ENCODE results near the gene PLRG1. TPM values are rescaled to one million over a fixed set of nuclear protein-coding genes. Genes with fewer than 3 reads are reported as not detected.

The PLRG1 gene
- total RNA-seq, 4 donors from 2014 or later = 30.3 to 42.4 (median 31.9) TPM

DNA sequence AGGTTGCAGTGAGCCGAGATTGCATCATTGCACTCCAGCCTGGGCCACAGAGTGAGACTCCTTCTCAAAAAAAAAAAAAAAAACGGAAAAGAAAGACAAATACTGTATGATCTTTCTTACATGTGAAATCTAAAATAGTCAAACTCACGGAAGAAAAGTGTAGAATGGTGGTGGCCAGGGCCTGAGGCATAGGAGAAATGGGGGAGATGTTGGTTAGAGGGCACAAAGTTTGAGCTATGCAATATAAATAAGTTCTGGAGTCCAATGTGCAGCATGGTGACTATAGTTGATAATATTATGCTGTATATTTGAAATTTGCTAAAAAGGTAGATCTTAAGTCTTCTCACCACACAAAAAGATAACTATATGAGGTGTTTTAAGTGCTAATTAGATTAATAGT lies 41.7 kb upstream of the PLRG1 start:
- 72 to 74% methylated on average over 3 of the region's 3 CpGs for WGBS, 2 donors
- no peak overlapping the region for H3K4me3 ChIP-seq (ENCODE audit: low read depth, poor library complexity, severe bottlenecking)
- intact Hi-C loops (cut with DNase I; ENCODE audit: low total_unique reads) = no loop called here
- TF ChIP-seq CTCF (IDR thresholded peaks at IDR 0.05) = no peak
- no peak for TF ChIP-seq POLR2A (IDR thresholded peaks at IDR 0.05)
- no peak for DNase-seq (ENCODE audit: low spot score in 2 of 2)

DNA sequence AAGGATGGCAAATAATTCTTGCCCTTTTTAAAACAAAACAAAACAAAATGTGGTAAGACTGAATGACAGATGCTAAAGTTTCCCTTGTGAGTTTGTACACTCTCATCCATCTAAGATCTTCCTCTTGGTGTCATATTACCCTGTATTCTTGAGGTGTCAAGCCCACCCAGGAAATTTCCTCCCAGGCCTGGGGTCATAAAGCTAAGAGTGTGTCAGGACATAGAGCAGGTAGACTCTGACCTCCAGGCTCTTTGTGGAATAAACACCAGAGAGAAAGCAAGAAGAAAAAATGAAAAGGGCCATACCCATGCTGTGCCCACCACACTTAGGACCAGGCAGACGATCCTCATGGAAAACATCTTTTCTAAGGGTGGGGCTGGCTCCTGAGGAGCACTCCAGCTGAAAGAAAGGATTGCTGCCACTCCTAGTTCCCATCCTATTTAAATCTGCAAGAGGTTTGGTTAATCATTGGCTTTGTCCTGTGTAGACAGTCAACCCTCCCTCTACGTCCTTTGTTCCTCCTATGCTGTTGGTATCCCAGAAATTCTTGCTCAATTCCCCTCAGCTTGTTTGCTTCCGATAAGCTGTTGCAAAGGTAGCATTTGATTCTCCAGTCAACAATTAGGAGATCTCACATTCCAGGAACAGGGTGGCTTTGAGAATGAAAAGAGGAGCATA lies 40.3 kb upstream of the PLRG1 start, which contains the start of gene FGA:
Gene FGA (minus strand): TSS at position 414 of the 678 bp plus-strand sequence. CDS start 55 bp downstream, at position 359.
- TF ChIP-seq CTCF (IDR thresholded peaks at IDR 0.05) = no peak
- no peak for TF ChIP-seq POLR2A (IDR thresholded peaks at IDR 0.05)
- intact Hi-C loops (cut with DNase I; ENCODE audit: low total_unique reads) = no loop called here
- no peak for DNase-seq (ENCODE audit: low spot score in 2 of 2)
- 72 to 77% methylated on average over 3 of the region's 3 CpGs for WGBS, 2 donors
- H3K4me3 ChIP-seq (ENCODE audit: low read depth, poor library complexity, severe bottlenecking) = no peak within 1 kb of the TSS

- TF ChIP-seq POLR2A (IDR thresholded peaks at IDR 0.05) (no peak), CTCF (IDR thresholded peaks at IDR 0.05) (no peak)
- no peak overlapping the region for H3K4me3 ChIP-seq (ENCODE audit: low read depth, poor library complexity, severe bottlenecking)
- intact Hi-C loops (cut with DNase I; ENCODE audit: low total_unique reads) = no loop called here
- 66 to 72% methylated on average over 7 of the region's 7 CpGs for WGBS, 2 donors
- DNase-seq (ENCODE audit: low spot score in 2 of 2) = no peak
Observed at GRCh38 chr4:154589296-154590197, 39.3 kb upstream of the PLRG1 start.

- 82 to 89% methylated on average over 2 of the region's 2 CpGs for WGBS, 2 donors
- TF ChIP-seq POLR2A (IDR thresholded peaks at IDR 0.05) (no peak), CTCF (IDR thresholded peaks at IDR 0.05) (no peak)
- H3K4me3 ChIP-seq (ENCODE audit: low read depth, poor library complexity, severe bottlenecking) = no peak overlapping the region
- intact Hi-C loops (cut with DNase I; ENCODE audit: low total_unique reads) = no loop called here
- no peak for DNase-seq (ENCODE audit: low spot score in 2 of 2)
Observed at GRCh38 chr4:154588198-154588597, 38.0 kb upstream of the PLRG1 start.

DNA sequence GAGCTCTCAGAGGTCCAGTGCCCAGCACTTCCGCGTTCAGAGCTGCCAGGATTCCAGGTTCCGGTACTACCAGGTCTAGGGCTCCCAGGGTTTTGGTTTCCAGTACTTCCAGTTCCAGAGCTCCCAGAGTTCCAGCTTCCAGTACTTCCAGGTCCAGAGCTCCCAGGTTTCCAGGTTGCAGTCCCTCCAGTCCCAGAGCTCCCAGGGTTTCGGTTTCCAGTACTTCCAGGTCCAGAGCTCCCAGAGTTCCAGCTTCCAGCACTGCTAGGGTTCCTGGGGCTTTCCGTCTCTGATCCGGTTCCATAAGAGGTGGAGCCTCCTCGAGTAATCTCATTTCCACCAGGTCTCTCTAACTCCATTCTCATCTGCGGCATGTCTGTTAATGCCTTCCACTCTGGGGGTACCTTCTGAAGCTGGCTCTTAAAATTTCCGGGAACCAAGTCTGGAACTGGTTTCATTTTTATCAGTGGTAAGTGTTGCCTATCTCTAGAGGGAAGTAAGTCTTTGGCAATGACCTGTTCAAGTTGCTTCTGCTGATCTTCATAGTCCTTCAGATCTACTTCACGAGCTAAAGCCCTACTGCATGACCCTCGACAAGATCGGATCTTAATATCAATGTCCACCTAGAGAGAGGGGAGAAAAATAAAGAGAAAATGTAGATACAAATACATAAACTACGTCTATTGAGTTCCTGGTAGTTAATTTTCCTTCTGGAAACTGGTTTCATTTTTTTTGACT lies 36.3 kb upstream of the PLRG1 start:
- DNase-seq (ENCODE audit: low spot score in 2 of 2) = no peak
- TF ChIP-seq POLR2A (IDR thresholded peaks at IDR 0.05) (no peak), CTCF (IDR thresholded peaks at IDR 0.05) (no peak)
- no peak overlapping the region for H3K4me3 ChIP-seq (ENCODE audit: low read depth, poor library complexity, severe bottlenecking)
- intact Hi-C loops (cut with DNase I; ENCODE audit: low total_unique reads) = no loop called here
- 85 to 89% methylated on average over 13 of the region's 13 CpGs for WGBS, 2 donors

Measured in lower leg skin (tissue), 4 donors.